NK-92 (cell line): ENCODE results near the gene GSTM5.
"Not testable (repeated sequence)": the region's sequence is repeated elsewhere in the genome, so short reads cannot be mapped to it uniquely, and the experiment has no call there.

ENCODE experiments used
- DNase-seq: peaks from one replicate; lab custom pipeline; 2025; ENCODE audit not compliant: unreplicated experiment; lab: John Stamatoyannopoulos, UW

GSTM5 gene

DNA sequence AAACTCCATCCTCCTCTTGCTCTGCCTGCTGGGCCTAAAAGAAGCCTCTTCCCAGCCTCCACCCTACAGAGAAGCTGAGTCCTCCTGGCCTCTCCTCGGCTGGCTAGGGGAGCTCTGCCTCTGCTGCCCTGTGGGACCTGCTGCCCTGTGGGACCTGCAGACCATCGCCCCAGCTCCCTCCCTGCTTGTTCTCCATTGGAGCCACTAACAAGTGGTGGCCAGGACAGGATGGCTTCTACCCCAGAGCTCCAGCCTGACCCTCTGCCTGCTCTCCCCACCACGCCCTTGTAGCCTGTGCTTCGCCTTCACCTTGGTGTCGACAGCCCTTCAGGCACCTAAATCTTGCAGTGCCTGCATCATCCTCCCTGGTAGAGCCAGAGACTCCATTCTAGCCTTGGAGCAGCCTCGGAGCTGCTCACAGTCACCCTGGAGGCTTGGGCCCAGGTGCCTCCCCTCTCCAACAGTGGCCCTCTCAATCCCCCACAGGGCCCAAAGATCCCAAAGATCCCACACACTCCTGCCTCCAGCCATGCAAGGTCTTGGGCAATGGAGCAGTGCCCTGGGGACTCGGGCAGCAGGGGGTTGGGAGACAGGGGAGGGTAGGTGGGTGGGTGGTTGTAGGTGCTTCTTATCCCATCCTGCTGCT lies 48.7 kb downstream of the GSTM5 start:
- no peak for DNase-seq

DNA sequence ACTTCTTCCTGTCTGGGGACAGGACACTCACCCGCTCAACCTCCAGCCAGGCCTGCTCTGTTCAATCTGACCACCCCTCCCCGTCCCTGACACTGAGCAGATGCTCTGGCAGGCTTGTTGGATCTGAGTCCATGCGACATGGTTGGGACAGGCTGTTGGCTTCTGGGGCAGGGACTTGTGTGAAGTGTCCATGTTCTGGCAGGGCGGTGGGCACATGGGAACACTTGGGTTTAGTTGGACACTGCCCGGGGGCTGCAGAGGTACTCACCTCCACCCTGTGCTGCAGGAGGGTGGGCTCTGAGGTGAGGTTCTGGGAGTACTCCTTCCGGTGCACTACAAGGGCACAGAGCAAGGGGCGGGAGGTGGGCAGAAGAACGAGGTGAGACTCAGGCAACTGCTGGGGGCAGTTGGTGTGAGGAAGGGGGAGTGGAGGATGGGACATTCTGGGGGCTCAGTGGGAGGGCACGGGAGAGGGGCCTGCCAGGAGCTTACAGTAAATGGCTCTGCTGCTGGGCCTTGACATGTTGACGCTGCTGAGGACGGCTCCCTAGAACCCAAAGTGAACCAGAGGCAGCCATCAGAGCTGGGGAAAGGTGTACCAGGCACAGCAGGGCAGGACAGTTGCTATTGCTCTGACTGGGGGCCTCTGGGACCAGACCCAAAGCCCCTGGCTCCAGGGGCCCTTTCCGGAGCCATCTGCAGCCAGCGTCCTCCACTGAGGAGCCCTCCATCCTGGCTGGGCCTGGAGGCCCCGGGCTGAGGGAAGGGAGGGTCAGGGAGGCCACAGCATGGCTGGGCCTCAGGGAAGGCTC lies 49.4 kb downstream of the GSTM5 start:
- DNase-seq, result no peak

DNA sequence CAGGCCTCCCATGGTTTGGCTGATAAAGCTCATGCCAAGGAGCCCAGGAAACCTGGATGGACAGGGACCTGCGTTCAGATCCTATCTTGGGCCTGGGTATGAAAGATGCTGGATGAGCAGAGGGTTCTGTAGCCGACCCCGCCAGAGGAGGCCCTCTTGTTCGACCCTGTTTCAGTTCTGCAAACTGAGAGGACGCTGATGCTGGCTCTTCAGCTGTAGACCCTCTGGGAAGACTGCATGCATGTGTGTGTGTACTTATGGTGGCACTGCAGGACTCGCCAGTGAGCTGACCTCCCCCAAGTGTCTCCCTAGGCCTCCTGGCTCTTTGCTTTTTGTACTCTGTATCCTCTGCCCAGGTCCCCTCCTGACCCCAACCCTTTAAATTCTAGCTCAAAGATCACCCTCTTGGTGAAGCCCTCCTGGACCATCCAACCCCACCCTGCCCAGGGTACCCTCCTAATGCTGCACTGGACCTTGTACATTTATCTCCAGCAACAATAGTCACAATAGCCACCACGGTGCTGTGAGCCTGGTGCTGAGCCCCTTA lies 50.1 kb downstream of the GSTM5 start:
- no peak for DNase-seq

DNA sequence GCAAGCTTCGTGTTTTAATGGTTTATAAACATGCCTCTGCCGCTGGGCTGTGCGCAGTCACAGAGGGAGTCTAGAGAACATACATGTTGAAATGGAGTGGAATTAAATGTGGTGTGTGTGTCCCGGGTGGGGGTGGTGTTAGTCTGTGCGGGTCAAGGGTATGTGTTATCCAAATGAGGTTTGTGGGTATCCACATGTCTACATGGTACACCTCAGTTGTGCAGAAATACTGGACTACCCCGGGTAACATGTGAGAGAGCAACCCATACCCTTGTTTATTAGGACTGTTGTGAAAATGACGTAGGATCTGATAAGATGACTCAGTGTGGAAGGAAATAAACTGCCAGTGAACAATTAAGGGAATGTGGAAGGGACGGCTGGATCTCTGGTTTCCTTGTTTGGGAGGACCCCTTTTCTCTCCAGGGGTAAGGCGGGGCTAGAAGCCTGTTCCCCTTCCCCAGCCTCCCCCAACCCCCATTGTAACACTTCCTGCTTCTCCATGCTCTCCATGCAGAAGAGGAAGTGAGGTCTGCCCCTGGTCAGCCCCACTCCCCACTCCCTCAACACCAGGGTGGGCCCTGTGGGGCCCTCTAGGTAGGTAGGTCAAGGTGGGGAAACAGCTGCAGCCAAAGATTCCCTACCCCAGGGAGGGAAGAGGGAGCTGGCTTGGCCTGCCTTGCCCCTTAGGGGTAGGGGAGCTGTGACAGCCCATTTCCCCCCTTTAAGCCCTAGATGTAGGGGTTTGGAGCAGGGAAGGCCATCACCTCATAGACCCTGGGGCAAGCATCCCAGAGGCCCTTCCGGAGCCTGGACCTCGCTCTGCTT lies 51.0 kb downstream of the GSTM5 start:
- no peak for DNase-seq

DNA sequence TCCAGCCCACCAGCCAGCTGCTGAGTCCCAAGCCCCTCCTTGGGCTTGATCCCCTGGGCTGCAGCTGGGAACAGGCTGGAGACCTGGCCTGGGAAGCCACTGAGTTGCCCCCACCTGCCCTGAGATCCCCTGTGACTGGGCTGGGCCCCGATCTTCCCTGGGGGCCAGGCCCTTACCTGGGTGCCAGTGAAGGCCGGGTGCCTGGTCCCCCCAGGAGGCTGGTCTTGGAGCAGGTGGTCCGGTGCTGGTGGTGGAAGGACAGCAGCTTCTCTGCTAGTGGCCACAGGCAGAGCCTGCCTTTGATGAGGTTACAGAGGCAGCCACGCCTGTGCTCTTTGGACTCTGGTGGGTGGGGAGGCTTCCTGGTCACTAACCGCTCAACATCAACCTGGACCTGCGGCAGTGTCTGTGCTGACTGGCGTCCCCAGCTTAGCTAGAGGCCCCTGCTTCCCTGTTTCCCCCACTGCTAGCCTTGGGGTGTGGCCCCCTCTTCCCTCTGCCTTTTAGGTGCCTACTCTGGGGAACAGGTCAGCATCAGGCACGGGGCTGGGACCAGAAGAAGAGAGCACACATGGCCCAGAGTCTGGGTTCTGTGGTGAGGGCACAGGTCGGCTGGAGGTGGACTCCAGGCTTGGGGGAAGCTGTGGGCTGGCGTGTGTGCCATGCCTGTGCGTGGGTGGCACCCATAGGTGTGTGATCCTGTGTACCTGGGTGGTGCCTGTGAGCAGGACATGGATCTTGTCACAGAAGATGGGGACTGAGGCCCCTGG lies 51.8 kb downstream of the GSTM5 start, which contains the start of gene EPS8L3:
EPS8L3 (minus strand) TSS at position 278 of the 770 bp plus-strand sequence. CDS start 2,174 bp downstream, outside the sequence.
- DNase-seq, result no peak

DNA sequence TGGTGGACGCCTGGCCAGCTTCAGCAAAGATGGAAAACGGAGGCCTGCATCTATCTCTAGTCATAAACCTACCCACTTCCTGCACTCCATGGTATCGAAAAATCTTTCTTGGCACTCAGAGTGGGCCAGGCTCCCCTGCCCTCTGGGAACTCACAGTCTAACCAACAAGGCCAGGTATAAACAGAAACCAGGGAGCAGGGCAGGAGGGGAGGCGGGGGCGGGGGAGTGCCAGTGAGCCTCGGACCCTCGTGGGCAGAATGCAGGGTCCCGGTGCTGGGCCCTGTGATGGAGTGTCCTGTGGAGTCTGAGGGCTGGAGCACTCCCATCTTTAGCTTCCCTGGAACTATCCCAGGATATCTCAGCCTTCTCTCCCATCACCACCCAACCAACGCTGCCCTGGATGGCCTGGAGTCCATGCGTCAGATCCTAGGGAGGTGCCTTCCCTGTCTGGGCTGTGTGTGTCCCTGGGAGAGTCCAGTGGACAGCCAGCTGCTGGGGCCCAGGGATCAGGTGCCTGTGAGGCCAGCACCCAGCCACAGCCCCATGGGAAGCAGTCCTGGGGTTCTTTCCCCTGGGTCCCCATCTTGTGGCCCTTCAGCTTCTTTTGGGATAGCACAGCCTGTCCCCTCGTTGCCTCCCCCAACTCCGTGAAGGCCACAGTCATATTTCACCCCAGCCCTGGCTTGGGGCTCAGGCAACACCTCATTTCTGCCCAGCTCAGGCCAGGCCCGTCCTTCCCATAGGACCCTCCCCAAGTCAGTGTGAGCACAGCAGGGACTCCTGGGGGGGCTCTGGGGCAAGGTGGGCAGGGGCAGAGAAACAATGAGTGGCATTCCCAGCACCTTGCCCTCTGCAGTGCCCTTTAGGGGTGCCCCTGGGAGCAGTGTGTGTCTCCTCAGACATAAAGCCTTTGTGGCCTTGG lies 52.8 kb downstream of the GSTM5 start:
- no peak for DNase-seq

DNA sequence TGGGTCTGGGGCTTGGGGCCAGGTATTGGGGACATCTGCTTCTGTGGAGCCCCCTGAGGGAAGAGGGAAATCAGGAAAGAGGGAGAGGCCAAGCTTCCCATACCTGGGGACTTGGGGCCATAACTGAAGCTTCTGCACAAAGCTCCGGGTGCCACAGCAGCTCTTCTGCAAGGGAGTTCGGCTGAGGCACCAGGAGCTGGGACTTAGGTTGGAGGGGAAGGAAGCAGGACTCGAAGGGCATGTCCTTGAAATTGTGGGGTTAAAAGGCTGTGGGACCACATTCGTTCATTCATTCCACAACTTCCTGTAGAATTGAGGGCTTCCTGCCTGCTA lies 53.4 kb downstream of the GSTM5 start:
- DNase-seq, result no peak

DNA sequence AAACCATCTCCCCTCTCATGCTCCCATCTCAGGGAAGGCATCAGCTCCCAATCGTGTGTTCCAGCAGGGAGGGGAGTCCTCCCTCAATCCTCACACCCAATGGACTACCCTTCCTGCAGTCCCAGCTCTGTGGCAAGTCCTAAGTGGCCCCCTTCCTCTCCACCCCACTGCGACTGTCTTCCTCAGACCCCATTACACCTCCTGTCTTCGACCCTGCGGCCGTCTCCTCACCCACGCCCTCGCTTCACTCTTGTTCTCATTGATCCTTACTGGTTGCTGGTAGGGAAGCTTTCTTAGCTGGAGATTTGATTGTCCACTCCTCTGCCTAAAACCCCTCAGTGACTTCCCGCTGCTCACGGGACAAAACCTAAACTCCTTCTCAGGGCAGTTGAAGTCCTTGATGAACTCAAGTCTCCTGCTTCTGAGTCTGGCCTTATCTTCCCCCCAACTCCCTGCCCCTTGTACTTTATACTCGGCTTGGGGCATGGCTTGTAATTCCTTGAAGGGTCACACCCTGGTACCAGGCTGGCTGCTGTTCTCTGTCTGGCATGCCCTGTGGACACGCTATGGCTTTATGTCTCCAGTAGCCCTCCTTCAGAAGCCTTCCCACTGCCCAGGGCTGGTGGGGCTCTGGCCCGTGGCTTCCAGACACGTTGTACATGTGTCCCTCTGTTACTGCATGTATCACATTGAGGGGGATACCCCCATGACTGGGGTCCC lies 54.0 kb downstream of the GSTM5 start:
- DNase-seq, result no peak

DNA sequence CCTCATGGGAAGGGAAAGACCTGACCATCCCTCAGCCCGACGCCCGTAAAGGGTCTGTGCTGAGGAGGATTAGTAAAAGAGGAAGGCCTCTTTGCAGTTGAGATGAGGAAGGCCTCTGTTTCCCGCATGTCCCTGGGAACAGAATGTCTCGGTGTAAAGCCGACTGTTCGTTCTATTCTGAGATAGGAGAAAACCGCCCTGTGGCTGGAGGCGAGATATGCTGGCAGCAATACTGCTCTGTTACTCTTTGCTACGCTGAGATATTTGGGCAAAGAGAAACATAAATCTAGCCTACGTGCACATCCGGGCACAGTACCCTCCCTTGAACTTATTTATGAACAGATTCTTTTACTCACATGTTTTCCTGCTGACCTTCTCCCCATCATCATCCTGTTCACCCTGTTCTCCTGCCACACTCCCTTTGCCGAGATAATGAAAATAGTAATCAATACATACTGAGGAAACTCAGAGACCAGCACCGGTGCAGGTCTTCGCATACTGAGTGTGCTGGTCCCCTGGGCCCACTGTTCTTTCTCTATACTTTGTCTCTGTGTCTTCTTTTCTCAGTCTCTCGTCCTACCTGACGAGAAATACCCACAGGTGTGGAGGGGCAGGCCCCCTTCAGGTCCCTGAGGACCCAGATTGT lies 55.1 kb downstream of the GSTM5 start:
- DNase-seq, result not testable (repeated sequence)
